Neutrophil (primary cell): Measurements from ENCODE around the gene TACC2.

ENCODE experiments used
- H3K27ac ChIP-seq: fragments of 200-600 bp; sonication (generic); 2 replicates; pipeline ENCODE4 v1.5.1; 2016; ENCODE audit warnings: mild to moderate bottlenecking, moderate library complexity
- H3K27me3 ChIP-seq: fragments of 200-600 bp; sonication (generic); 2 replicates; pipeline ENCODE4 v1.6.0; 2016; ENCODE audit warnings: mild to moderate bottlenecking
- H3K36me3 ChIP-seq: fragments of 200-600 bp; sonication (generic); 2 replicates; pipeline ENCODE4 v1.5.1; 2017
- H3K4me1 ChIP-seq, 2 experiments: fragments of 200-600 bp in 1 of 2; sonication (generic) in 1 of 2; 1 replicate in 1 of 2; 2 replicates in 1 of 2; pipeline versions ENCODE4 v1.5.1 to v1.6.1; 2013 to 2016; ENCODE audit warnings: low read depth in 1 of 2, low read length in 1 of 2, mild to moderate bottlenecking in 1 of 2, moderate library complexity in 1 of 2; ENCODE audit not compliant: control insufficient read depth in 1 of 2, insufficient read depth in 1 of 2
- H3K4me3 ChIP-seq, 2 experiments: fragments of 200-600 bp in 1 of 2; sonication (generic) in 1 of 2; 1 replicate in 1 of 2; 2 replicates in 1 of 2; pipeline ENCODE4 v1.5.1; 2013 to 2016; ENCODE audit warnings: low read depth in 1 of 2, low read length in 1 of 2, mild to moderate bottlenecking in 1 of 2, moderate library complexity in 1 of 2
- H3K9me3 ChIP-seq: fragments of 200-600 bp; sonication (generic); 2 replicates; pipeline ENCODE4 v1.5.1; 2016
- TF ChIP-seq, protein P1 (sequence below): fragments of 200-600 bp; sonication (generic); IDR thresholded peaks from 2 replicates; pipeline ENCODE4 v1.5.1; 2016; ENCODE audit warnings: antibody characterized with exemption

TACC2 gene

DNA sequence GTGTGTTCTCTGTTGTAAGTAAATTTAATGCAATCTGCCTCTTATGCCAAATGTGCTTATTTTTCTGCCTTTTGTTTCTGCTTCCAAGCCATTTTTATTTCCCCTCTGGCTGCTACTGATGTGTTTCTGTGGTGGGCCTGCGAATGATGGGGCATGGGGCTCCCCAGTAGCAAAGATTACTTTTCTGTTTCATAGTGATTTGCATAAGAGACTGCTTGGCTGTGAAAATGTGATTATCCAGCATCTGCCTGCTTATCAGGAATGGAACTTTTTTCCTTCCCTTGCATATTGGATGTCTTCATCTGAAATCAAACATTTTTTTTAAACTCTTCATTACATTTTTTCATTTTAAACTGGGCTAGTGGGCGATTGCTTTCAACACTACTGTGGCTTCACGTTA is 224.4 kb downstream of the TACC2 start:
- Histone ChIP-seq H3K4me1 (no peaks in the 10 kb centered on the region), H3K36me3 (no peaks in the 10 kb centered on the region), H3K27me3 (no peaks in the 10 kb centered on the region), H3K9me3 (no peaks in the 10 kb centered on the region), H3K27ac (no peak overlapping the region), H3K4me3 (no peak overlapping the region)
- TF ChIP-seq, protein P1, sequence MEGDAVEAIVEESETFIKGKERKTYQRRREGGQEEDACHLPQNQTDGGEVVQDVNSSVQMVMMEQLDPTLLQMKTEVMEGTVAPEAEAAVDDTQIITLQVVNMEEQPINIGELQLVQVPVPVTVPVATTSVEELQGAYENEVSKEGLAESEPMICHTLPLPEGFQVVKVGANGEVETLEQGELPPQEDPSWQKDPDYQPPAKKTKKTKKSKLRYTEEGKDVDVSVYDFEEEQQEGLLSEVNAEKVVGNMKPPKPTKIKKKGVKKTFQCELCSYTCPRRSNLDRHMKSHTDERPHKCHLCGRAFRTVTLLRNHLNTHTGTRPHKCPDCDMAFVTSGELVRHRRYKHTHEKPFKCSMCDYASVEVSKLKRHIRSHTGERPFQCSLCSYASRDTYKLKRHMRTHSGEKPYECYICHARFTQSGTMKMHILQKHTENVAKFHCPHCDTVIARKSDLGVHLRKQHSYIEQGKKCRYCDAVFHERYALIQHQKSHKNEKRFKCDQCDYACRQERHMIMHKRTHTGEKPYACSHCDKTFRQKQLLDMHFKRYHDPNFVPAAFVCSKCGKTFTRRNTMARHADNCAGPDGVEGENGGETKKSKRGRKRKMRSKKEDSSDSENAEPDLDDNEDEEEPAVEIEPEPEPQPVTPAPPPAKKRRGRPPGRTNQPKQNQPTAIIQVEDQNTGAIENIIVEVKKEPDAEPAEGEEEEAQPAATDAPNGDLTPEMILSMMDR = no peak

DNA sequence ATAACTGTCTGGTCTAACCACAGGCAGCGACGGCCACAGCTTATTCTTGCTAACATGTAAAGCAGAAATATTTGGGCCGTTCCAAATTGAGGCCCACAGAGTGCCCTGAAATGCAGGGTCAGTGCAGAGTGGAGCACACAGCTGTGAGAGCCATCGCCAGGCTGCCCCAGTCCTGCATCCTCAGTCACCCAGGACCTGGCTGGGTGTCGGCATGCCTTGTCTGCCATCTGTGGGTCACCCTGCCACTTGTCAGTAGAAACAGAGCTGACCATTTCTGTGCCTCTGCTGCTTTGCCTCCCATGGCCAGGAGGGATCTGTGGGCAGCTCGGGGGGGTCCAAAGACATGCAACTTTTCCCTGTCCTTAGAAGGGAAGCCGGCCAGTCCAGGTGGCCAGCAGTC is 224.8 kb downstream of the TACC2 start:
- H3K36me3 ChIP-seq = no peaks in the 10 kb centered on the region
- H3K4me1 ChIP-seq = no peaks in the 10 kb centered on the region
- TF ChIP-seq, protein P1 = no peak
- H3K4me3 ChIP-seq = no peak overlapping the region
- no peaks in the 10 kb centered on the region for H3K9me3 ChIP-seq
- no peak overlapping the region for H3K27ac ChIP-seq
- no peaks in the 10 kb centered on the region for H3K27me3 ChIP-seq

DNA sequence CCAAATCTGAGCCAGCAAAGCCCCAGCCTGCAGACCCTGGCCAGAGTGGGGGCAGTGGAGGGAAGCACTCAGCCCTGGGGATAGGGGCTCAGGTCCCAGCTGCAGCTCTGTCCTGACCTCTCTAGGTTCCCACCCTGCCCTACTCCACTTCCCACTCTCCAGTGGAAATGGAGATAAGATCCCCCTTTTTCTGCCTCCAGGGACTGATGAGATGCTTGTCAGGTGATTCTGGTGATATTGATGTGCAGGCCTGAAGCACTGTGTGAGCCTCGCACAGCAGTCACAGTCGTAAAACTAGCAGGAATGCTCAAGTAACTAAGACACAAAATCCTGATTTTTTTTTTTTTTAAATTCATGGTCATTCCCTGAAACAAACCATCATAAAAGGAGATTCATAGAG is 227.1 kb downstream of the TACC2 start:
- Histone ChIP-seq H3K4me3 (no peak overlapping the region), H3K4me1 (no peaks in the 10 kb centered on the region), H3K27me3 (no peaks in the 10 kb centered on the region), H3K27ac (no peak overlapping the region), H3K9me3 (no peaks in the 10 kb centered on the region), H3K36me3 (no peaks in the 10 kb centered on the region)
- TF ChIP-seq, protein P1 = no peak

DNA sequence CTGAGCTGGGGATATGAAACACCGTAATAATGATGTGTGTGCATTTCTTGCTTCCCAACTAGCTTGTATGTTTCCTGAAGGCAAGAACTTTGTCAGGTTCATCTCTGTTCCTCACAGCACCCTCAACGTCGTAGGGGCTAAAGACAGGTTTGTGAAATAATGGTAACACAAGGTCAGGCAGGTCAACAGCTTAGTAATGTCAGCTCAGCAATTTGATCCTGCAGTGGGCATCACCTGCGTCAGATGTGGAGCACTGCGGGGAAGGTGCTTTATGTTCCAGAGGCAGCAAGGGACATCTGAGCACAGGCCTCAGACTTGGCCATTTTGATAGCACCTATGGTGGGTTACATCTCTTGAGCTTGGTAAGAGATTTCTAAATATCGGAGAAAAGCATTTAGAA is 230.4 kb downstream of the TACC2 start:
- Histone ChIP-seq H3K36me3 (no peaks in the 10 kb centered on the region), H3K27ac (no peak overlapping the region), H3K27me3 (peaks cover 14% of the 10 kb centered on the region), H3K4me1 (no peaks in the 10 kb centered on the region), H3K4me3 (no peak overlapping the region), H3K9me3 (no peaks in the 10 kb centered on the region)
- TF ChIP-seq, protein P1 = no peak

DNA sequence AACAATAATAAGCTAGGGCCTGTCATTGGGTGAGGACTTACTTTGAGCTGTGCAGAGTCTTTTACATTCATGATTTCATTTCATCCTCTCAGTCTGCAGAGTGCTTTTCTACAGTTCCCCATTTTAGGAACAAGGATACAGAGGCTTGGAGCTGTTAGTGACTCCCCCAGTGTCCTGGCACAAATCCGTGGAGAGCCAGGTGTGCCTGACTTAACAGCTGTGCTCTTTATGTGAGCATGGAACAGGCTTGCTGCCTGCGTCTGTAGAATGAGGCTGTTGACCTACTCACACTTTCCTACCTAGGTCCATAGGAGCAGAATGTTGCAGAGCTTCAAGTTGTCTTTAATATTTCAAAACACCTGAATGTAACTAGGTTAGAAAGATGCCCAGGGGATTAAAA is 231.8 kb downstream of the TACC2 start:
- Histone ChIP-seq H3K27ac (no peak overlapping the region), H3K4me3 (no peak overlapping the region), H3K36me3 (no peaks in the 10 kb centered on the region), H3K9me3 (no peaks in the 10 kb centered on the region), H3K27me3 (peaks cover 26% of the 10 kb centered on the region), H3K4me1 (no peaks in the 10 kb centered on the region)
- TF ChIP-seq, protein P1 = no peak

DNA sequence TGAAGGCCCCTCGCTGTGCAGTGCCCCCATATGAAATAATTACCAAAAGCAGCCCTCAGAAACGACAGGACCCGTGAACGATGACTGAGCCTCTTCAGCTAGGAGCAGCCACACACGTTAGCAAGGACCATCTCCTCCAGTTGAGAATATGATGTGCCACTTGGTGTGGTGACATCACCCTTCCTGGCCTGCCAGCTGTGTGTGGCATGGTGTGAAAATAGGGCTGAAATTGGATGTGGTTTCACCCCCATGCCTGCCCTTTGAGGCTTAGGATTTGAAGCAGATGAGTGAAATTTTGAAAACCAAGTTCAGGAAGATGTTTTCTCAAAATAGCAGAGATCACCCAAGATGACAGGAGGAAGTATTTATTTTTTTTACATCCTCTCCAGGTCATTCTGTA is 233.0 kb downstream of the TACC2 start:
- Histone ChIP-seq H3K27me3 (peaks cover 32% of the 10 kb centered on the region), H3K9me3 (no peaks in the 10 kb centered on the region), H3K4me3 (no peak overlapping the region), H3K27ac (no peak overlapping the region), H3K4me1 (no peaks in the 10 kb centered on the region), H3K36me3 (no peaks in the 10 kb centered on the region)
- TF ChIP-seq, protein P1 = no peak
